ENCODE measurements around the gene MAGEA4.
"Not testable (repeated sequence)": the region's sequence is repeated elsewhere in the genome, so short reads cannot be mapped to it uniquely, and the experiment has no call there.

MAGEA4 gene

GRCh38 chrX:151912780-151913179, at the start of gene MAGEA4:
Gene MAGEA4, plus strand, starts transcription at chrX:151912889. Its CDS starts 10,776 bp downstream, at chrX:151923665.
- DNase-seq (ENCODE audit: low read depth in 1 of 2, low spot score in 1 of 2), result no peak

- DNase-seq (ENCODE audit: low read depth in 1 of 2, low spot score in 1 of 2), result no peak
These were observed 42.1 kb upstream of the MAGEA4 start for GRCh38 chrX:151870602-151871001.

- DNase-seq (ENCODE audit: low read depth in 1 of 2, low spot score in 1 of 2), result no peak
These were observed 41.4 kb upstream of the MAGEA4 start for GRCh38 chrX:151871244-151871643.

- DNase-seq (ENCODE audit: low read depth in 1 of 2, low spot score in 1 of 2), result no peak
These were observed 39.6 kb upstream of the MAGEA4 start for GRCh38 chrX:151873096-151873495.

GRCh38 chrX:151875270-151876026, 37.2 kb upstream of the MAGEA4 start:
- no peak for DNase-seq (ENCODE audit: low read depth in 1 of 2, low spot score in 1 of 2)

GRCh38 chrX:151878574-151878973, 34.1 kb upstream of the MAGEA4 start:
- DNase-seq (ENCODE audit: low read depth in 1 of 2, low spot score in 1 of 2), result no peak

GRCh38 chrX:151879856-151880255, 32.8 kb upstream of the MAGEA4 start:
- no peak for DNase-seq (ENCODE audit: low read depth in 1 of 2, low spot score in 1 of 2)

GRCh38 chrX:151880895-151881294, 31.8 kb upstream of the MAGEA4 start:
- DNase-seq (ENCODE audit: low read depth in 1 of 2, low spot score in 1 of 2), result no peak

GRCh38 chrX:151889421-151889820, 23.3 kb upstream of the MAGEA4 start:
- DNase-seq (ENCODE audit: low read depth in 1 of 2, low spot score in 1 of 2), result no peak

- DNase-seq (ENCODE audit: low read depth in 1 of 2, low spot score in 1 of 2), result no peak
These were observed 15.8 kb upstream of the MAGEA4 start for GRCh38 chrX:151896734-151897474.

GRCh38 chrX:151899622-151900021, 13.1 kb upstream of the MAGEA4 start:
- no peak for DNase-seq (ENCODE audit: low read depth in 1 of 2, low spot score in 1 of 2)

GRCh38 chrX:151901826-151902225, 10.9 kb upstream of the MAGEA4 start:
- DNase-seq (ENCODE audit: low read depth in 1 of 2, low spot score in 1 of 2), result no peak

GRCh38 chrX:151902813-151903591, 9.7 kb upstream of the MAGEA4 start:
- no peak for DNase-seq (ENCODE audit: low read depth in 1 of 2, low spot score in 1 of 2)

GRCh38 chrX:151904989-151905388, 7.7 kb upstream of the MAGEA4 start:
- DNase-seq (ENCODE audit: low read depth in 1 of 2, low spot score in 1 of 2), result no peak

GRCh38 chrX:151912221-151912620, 468 bp upstream of the MAGEA4 start:
- no peak for DNase-seq (ENCODE audit: low read depth in 1 of 2, low spot score in 1 of 2)

- not testable (repeated sequence) for DNase-seq (ENCODE audit: low read depth in 1 of 2, low spot score in 1 of 2)
These were observed 6.0 kb downstream of the MAGEA4 start for GRCh38 chrX:151918736-151919135.

- no peak for DNase-seq (ENCODE audit: low read depth in 1 of 2, low spot score in 1 of 2)
These were observed 6.9 kb downstream of the MAGEA4 start for GRCh38 chrX:151919610-151920009.

- no peak for DNase-seq (ENCODE audit: low read depth in 1 of 2, low spot score in 1 of 2)
These were observed 7.4 kb downstream of the MAGEA4 start for GRCh38 chrX:151920101-151920500.

GRCh38 chrX:151920530-151920929, 7.8 kb downstream of the MAGEA4 start:
- DNase-seq (ENCODE audit: low read depth in 1 of 2, low spot score in 1 of 2), result no peak

- no peak for DNase-seq (ENCODE audit: low read depth in 1 of 2, low spot score in 1 of 2)
These were observed 8.6 kb downstream of the MAGEA4 start for GRCh38 chrX:151921292-151921691.

GRCh38 chrX:151921866-151922265, 9.2 kb downstream of the MAGEA4 start:
- no peak for DNase-seq (ENCODE audit: low read depth in 1 of 2, low spot score in 1 of 2)

GRCh38 chrX:151922692-151923091, 10.0 kb downstream of the MAGEA4 start:
- DNase-seq (ENCODE audit: low read depth in 1 of 2, low spot score in 1 of 2), result no peak

All from stimulated activated CD4-positive, alpha-beta T cell treated with anti-CD3 and anti-CD28 coated beads, Interleukin-15, amount 100 ng/mL, for 1 hour (primary cell).